Immature natural killer cell (primary cell): Measurements from ENCODE around the gene SMIM14. TPM values are rescaled to one million over a fixed set of nuclear protein-coding genes. Genes with fewer than 3 reads are reported as not detected.
"Not testable (repeated sequence)": the region's sequence is repeated elsewhere in the genome, so short reads cannot be mapped to it uniquely, and the experiment has no call there.

Experiments used
- DNase-seq, 3 donors: peaks; one replicate each; pipeline ENCODE4 v3.0.0; 2022; ENCODE audit warnings: mixed read lengths in 1 of 3
- H3K27ac Mint-ChIP-seq, 6 donors: one replicate each; pipeline ENCODE4 v1.8.0; 2020; ENCODE audit warnings: mixed read lengths in 6 of 6, mild to moderate bottlenecking in 5 of 6, inconsistent platforms in 4 of 6, moderate library complexity in 3 of 6
- H3K27me3 Mint-ChIP-seq, 3 donors: one replicate each; pipeline ENCODE4 v1.8.0; 2020 to 2021; ENCODE audit warnings: low read depth in 3 of 3, mild to moderate bottlenecking in 3 of 3, mixed read lengths in 3 of 3, moderate library complexity in 3 of 3, inconsistent platforms in 1 of 3
- H3K36me3 Mint-ChIP-seq, 3 donors: one replicate each; pipeline ENCODE4 v1.8.0; 2020; ENCODE audit warnings: mixed read lengths in 3 of 3, inconsistent platforms in 2 of 3, mild to moderate bottlenecking in 2 of 3
- H3K4me1 Mint-ChIP-seq, 2 donors: one replicate each; pipeline ENCODE4 v1.8.0; 2020; ENCODE audit warnings: inconsistent platforms in 2 of 2, mild to moderate bottlenecking in 2 of 2, mixed read lengths in 2 of 2, moderate library complexity in 1 of 2
- H3K4me3 Mint-ChIP-seq, 5 donors: one replicate each; pipeline ENCODE4 v1.8.0; 2020; ENCODE audit warnings: mild to moderate bottlenecking in 5 of 5, mixed read lengths in 5 of 5, inconsistent platforms in 3 of 5, moderate library complexity in 3 of 5
- H3K9me3 Mint-ChIP-seq, 6 donors: one replicate each; pipeline ENCODE4 v1.8.0; 2020; ENCODE audit warnings: mild to moderate bottlenecking in 6 of 6, mixed read lengths in 6 of 6, inconsistent platforms in 4 of 6, moderate library complexity in 3 of 6
- polyA plus RNA-seq, 3 donors: library from polyadenylated mRNA; unstranded; fragments of 300-500 nt; fragmentation: Illumina TruSeq; gene quantifications; one replicate each; pipeline ENCODE4 v1.2.3, GENCODE V29; 2021

Gene SMIM14
- polyA plus RNA-seq, 3 donors from 2014 or later = 84.0 to 150 (median 111) TPM

GRCh38 chr4:39555472-39555871 is 83.2 kb downstream of the SMIM14 start:
- Mint-ChIP-seq H3K27ac (peak overlapping the region in 1 of 6 donors; percentile 13), H3K9me3 (no peaks in the 10 kb centered on the region)

GRCh38 chr4:39548425-39549067 is 90.1 kb downstream of the SMIM14 start:
- peaks cover 0 to 15% (median 13%) of the 10 kb centered on the region in 3 donors for H3K36me3 Mint-ChIP-seq
- peaks cover 0 to 3% (median 0%) of the 10 kb centered on the region in 3 donors for H3K27me3 Mint-ChIP-seq
- no peaks in the 10 kb centered on the region for H3K4me1 Mint-ChIP-seq
- no peak for DNase-seq
- H3K9me3 Mint-ChIP-seq = no peaks in the 10 kb centered on the region
- H3K4me3 Mint-ChIP-seq = no peak overlapping the region
- no peak overlapping the region for H3K27ac Mint-ChIP-seq

More at GRCh38 chr4:39555472-39555871, 83.2 kb downstream of the SMIM14 start:
- Mint-ChIP-seq H3K36me3 (peaks cover 8 to 18% (median 16%) of the 10 kb centered on the region in 3 donors), H3K27me3 (peaks cover 0 to 2% (median 0%) of the 10 kb centered on the region in 3 donors), H3K4me1 (no peaks in the 10 kb centered on the region), H3K4me3 (no peak overlapping the region)
- no peak for DNase-seq

- Mint-ChIP-seq H3K36me3 (peaks cover 0 to 3% (median 3%) of the 10 kb centered on the region in 3 donors), H3K4me1 (no peaks in the 10 kb centered on the region), H3K9me3 (no peaks in the 10 kb centered on the region), H3K27me3 (peaks cover 0 to 3% (median 0%) of the 10 kb centered on the region in 3 donors), H3K4me3 (no peak overlapping the region), H3K27ac (no peak overlapping the region)
- DNase-seq = no peak
Observed at GRCh38 chr4:39544580-39545315, 93.9 kb downstream of the SMIM14 start.

- not testable (repeated sequence) for H3K4me1 Mint-ChIP-seq
Observed at GRCh38 chr4:39544080-39544479, 94.6 kb downstream of the SMIM14 start.

GRCh38 chr4:39543034-39543433 is 95.6 kb downstream of the SMIM14 start:
- DNase-seq = no peak
- H3K27me3 Mint-ChIP-seq = peaks cover 0 to 1% (median 0%) of the 10 kb centered on the region in 3 donors
- H3K9me3 Mint-ChIP-seq = no peaks in the 10 kb centered on the region
- H3K4me1 Mint-ChIP-seq = no peaks in the 10 kb centered on the region
- H3K27ac Mint-ChIP-seq = no peak overlapping the region
- no peak overlapping the region for H3K4me3 Mint-ChIP-seq
- H3K36me3 Mint-ChIP-seq = peaks cover 0 to 7% (median 3%) of the 10 kb centered on the region in 3 donors

More at GRCh38 chr4:39544080-39544479, 94.6 kb downstream of the SMIM14 start:
- not testable (repeated sequence) for DNase-seq, H3K27ac Mint-ChIP-seq, H3K36me3 Mint-ChIP-seq, H3K9me3 Mint-ChIP-seq, H3K4me3 Mint-ChIP-seq, H3K27me3 Mint-ChIP-seq

- Mint-ChIP-seq H3K36me3 (peaks cover 0 to 7% (median 3%) of the 10 kb centered on the region in 3 donors), H3K4me1 (no peaks in the 10 kb centered on the region), H3K4me3 (no peak overlapping the region), H3K27ac (no peak overlapping the region), H3K9me3 (no peaks in the 10 kb centered on the region), H3K27me3 (peaks cover 0 to 1% (median 0%) of the 10 kb centered on the region in 3 donors)
- DNase-seq = no peak
Observed at GRCh38 chr4:39542611-39543012, 96.1 kb downstream of the SMIM14 start.

GRCh38 chr4:39541987-39542610 is 96.6 kb downstream of the SMIM14 start:
- peaks cover 0 to 1% (median 0%) of the 10 kb centered on the region in 3 donors for H3K27me3 Mint-ChIP-seq

GRCh38 chr4:39539089-39539611 is 99.5 kb downstream of the SMIM14 start:
- no peak overlapping the region for H3K27ac Mint-ChIP-seq
- DNase-seq = no peak
- H3K27me3 Mint-ChIP-seq = no peaks in the 10 kb centered on the region
- H3K36me3 Mint-ChIP-seq = peaks cover 4 to 13% (median 9%) of the 10 kb centered on the region in 3 donors
- no peaks in the 10 kb centered on the region for H3K4me1 Mint-ChIP-seq
- no peaks in the 10 kb centered on the region for H3K9me3 Mint-ChIP-seq
- H3K4me3 Mint-ChIP-seq = no peak overlapping the region

More at GRCh38 chr4:39541987-39542610, 96.6 kb downstream of the SMIM14 start:
- Mint-ChIP-seq H3K36me3 (peaks cover 0 to 7% (median 3%) of the 10 kb centered on the region in 3 donors), H3K4me1 (no peaks in the 10 kb centered on the region), H3K4me3 (no peak overlapping the region), H3K9me3 (no peaks in the 10 kb centered on the region), H3K27ac (no peak overlapping the region)
- no peak for DNase-seq

GRCh38 chr4:39533541-39533940 is 105.1 kb downstream of the SMIM14 start:
- H3K27ac Mint-ChIP-seq = no peak overlapping the region
- no peaks in the 10 kb centered on the region for H3K9me3 Mint-ChIP-seq
- H3K4me1 Mint-ChIP-seq = peaks cover under 1 to 2% of the 10 kb centered on the region in 2 donors
- H3K36me3 Mint-ChIP-seq = peaks cover 25 to 36% (median 32%) of the 10 kb centered on the region in 3 donors
- H3K27me3 Mint-ChIP-seq = no peaks in the 10 kb centered on the region
- no peak for DNase-seq
- H3K4me3 Mint-ChIP-seq = no peak overlapping the region

- H3K27me3 Mint-ChIP-seq, H3K4me1 Mint-ChIP-seq, DNase-seq, H3K27ac Mint-ChIP-seq, H3K4me3 Mint-ChIP-seq, H3K9me3 Mint-ChIP-seq: not testable (repeated sequence)
- peaks cover 25 to 36% (median 32%) of the 10 kb centered on the region in 3 donors for H3K36me3 Mint-ChIP-seq
Observed at GRCh38 chr4:39532237-39532636, 106.4 kb downstream of the SMIM14 start.

GRCh38 chr4:39530682-39531081 is 108.0 kb downstream of the SMIM14 start:
- DNase-seq = no peak
- no peak overlapping the region for H3K4me3 Mint-ChIP-seq
- no peaks in the 10 kb centered on the region for H3K9me3 Mint-ChIP-seq
- H3K36me3 Mint-ChIP-seq = peaks cover 25 to 31% (median 28%) of the 10 kb centered on the region in 3 donors
- H3K27ac Mint-ChIP-seq = peak overlapping the region in 1 of 6 donors; percentile 57
- H3K27me3 Mint-ChIP-seq = peaks cover 2 to 5% (median 2%) of the 10 kb centered on the region in 3 donors
- peaks cover 22 to 23% of the 10 kb centered on the region in 2 donors for H3K4me1 Mint-ChIP-seq

- H3K4me1 Mint-ChIP-seq = peaks cover 23 to 24% of the 10 kb centered on the region in 2 donors
- H3K27ac Mint-ChIP-seq = peak overlapping the region in 1 of 6 donors; percentile 19
- peaks cover 25 to 31% (median 26%) of the 10 kb centered on the region in 3 donors for H3K36me3 Mint-ChIP-seq
- H3K9me3 Mint-ChIP-seq = no peaks in the 10 kb centered on the region
- DNase-seq = no peak
- H3K4me3 Mint-ChIP-seq = peak overlapping the region in 4 of 5 donors; percentile 33 to 54 (median 52)
- H3K27me3 Mint-ChIP-seq = peaks cover 2 to 5% (median 2%) of the 10 kb centered on the region in 3 donors
Observed at GRCh38 chr4:39529534-39529933, 109.1 kb downstream of the SMIM14 start.

GRCh38 chr4:39528061-39528465 is 110.6 kb downstream of the SMIM14 start:
- Mint-ChIP-seq H3K4me1 (peaks cover 23 to 24% of the 10 kb centered on the region in 2 donors), H3K4me3 (peak overlapping the region; percentile 99 to 100 (median 99)), H3K36me3 (peaks cover 21 to 26% (median 22%) of the 10 kb centered on the region in 3 donors), H3K9me3 (no peaks in the 10 kb centered on the region), H3K27me3 (peaks cover 2 to 5% (median 2%) of the 10 kb centered on the region in 3 donors), H3K27ac (peak overlapping the region; percentile 76 to 93 (median 86))
- DNase-seq = no peak
